Ishikawa (cell line): ENCODE data around the gene MARK3.

ENCODE experiments used
- EGR1 ChIP-seq: IDR thresholded peaks from 2 replicates; pipeline ENCODE4 v1.6.1; 2012
- TAF1 ChIP-seq: IDR thresholded peaks from 2 replicates; pipeline ENCODE4 v1.6.1; 2012; ENCODE audit warnings: low read depth, mild to moderate bottlenecking
- ZBTB7A ChIP-seq: IDR thresholded peaks from 2 replicates; pipeline ENCODE4 v1.6.1; 2012; ENCODE audit warnings: low read depth

- no peak for TF ChIP-seq TAF1
- TF ChIP-seq EGR1, result no peak
- no peak for TF ChIP-seq ZBTB7A
These were observed 87.7 kb downstream of the MARK3 start for GRCh38 chr14:103472939-103473338.
